HFF-Myc (cell line): Measurements from ENCODE around the gene CES2.

Experiments used
- DNase-seq: peaks from one replicate; pipeline ENCODE4 v3.0.0-alpha.2; 2011; ENCODE audit warnings: low read depth; ENCODE audit errors: extremely low read depth
- H3K4me3 ChIP-seq: replicated peaks from 2 replicates; pipeline ENCODE4 v1.5.1; 2011; ENCODE audit warnings: low read depth, mild to moderate bottlenecking, control low read depth, low read length
- CTCF ChIP-seq: IDR thresholded peaks from 2 replicates; pipeline ENCODE4 v1.5.1; 2012; ENCODE audit warnings: mild to moderate bottlenecking, low read depth, low read length, control low read depth; ENCODE audit errors: missing control alignments

Gene CES2

DNA sequence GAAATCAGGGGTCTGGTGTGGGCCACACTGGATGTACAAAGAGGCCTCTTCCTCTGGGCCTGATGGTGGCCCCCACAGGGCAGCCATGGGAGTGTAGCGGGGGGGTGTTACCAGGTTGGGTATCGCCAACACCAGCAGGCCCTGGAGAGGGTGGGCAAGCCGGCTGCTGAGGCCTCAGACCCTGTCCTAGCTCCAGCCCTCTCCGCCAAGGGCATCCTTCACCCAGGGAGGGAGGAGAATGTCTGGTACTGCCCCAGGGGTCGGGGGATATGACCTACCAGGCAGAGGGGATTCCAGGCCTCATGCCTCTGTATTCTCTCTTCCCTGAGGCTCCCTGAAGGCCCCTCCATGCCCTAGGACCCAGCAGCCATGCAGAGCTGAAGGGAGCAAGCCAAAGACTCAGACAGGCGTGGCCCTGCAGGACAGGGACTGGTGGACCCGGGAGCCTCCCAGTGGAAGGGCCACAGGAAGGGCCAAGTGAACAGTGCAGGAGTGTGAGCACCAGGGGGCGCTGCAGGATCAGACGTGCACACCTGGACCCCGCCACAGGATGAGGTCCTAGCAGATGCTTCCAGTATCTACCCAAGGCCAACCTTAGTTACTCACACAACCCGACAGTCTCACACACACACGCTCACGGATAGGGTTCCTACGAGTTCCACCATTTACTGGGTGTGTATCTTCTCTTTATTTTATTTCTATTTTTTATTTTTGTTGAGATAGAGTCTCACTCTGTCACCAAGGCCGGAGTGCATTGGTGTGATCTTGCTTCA, 42.2 kb downstream of the CES2 start:
- no peak overlapping the region for H3K4me3 ChIP-seq
- peak; percentile 90 for TF ChIP-seq CTCF
- DNase-seq: peak; percentile 55

GRCh38 chr16:66979011-66979717, 43.8 kb downstream of the CES2 start:
- no peak for DNase-seq
- no peak overlapping the region for H3K4me3 ChIP-seq
- TF ChIP-seq CTCF: no peak

DNA sequence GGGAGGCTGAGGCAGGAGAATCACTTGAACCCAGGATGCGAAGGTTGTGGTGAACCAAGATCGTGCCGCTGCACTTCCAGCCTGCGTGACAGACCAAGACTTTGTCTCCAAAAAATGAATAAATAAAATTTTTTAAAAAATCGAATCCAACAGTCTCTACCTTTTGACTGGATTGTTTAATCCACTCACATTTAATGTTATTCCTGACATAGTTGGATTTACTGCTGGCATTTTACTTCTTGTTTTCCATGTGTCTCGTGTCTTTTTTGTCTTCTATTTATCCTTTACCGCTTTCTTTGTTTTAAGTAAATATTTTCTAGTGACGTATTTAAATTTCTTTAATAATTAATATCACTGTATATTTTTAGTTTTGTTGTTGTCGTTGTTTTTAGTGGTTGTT, 47.7 kb downstream of the CES2 start:
- DNase-seq: no peak
- no peak for TF ChIP-seq CTCF
- H3K4me3 ChIP-seq: no peak overlapping the region

DNA sequence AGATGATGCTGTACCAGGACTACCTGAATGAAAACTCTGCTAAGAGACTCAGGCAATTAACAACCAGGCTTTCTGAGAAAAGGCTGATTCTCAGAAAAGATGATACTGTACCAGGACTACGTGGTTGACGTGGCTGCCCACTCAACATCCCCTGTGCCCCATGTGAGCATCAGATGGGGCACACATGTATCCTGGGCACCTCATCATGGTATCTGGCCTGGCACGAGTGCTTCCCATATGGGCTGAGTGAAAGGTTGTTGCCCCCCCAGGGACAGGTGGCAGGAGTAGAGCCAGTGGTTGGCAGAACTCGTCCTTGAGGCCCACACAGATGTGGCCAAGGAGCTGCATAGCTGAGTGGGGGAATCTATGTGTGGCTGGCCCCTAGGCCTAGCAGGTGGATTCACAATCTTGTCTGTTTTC, 49.6 kb downstream of the CES2 start:
- DNase-seq: no peak
- H3K4me3 ChIP-seq: no peak overlapping the region
- no peak for TF ChIP-seq CTCF

DNA sequence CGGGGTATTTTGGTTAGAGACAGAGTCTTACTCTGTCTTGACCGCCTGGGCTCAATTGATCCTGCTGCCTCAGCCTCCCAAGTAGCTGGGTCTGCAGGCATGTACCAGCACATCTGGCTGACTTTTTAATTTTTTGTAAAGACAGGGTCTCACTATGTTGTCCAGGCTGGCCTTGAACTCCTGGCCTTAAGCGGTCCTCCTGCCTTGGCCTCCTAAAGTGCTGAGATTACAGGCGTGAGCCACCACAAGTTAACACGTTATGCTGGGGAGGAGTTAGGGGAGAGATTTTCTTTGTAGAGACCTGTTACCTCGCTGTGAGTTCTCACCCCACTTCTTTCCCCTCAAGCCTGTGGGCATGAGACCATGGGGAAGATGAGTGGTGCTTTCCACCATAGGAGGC, 51.2 kb downstream of the CES2 start:
- no peak for DNase-seq
- H3K4me3 ChIP-seq: no peak overlapping the region
- TF ChIP-seq CTCF: no peak

- H3K4me3 ChIP-seq: no peak within 1 kb of the TSS
- TF ChIP-seq CTCF: no peak
- no peak for DNase-seq
These were observed 53.0 kb downstream of the CES2 start, which contains the start of gene CES4A for GRCh38 chr16:66988197-66988788. Gene CES4A (plus strand): TSS chr16:66988589. CDS start chr16:66988773, 184 bp downstream.
